SH-SY5Y (cell line): ENCODE measurements around the gene DVL1.

Experiments used
- GATA2 ChIP-seq: IDR thresholded peaks from 2 replicates; pipeline ENCODE4 v1.6.1; 2011; ENCODE audit warnings: mild to moderate bottlenecking, low read depth, low read length
- GATA3 ChIP-seq: IDR thresholded peaks from 2 replicates; pipeline ENCODE4 v1.6.1; 2011; ENCODE audit warnings: low read depth, mild to moderate bottlenecking, low read length, moderate library complexity

- TF ChIP-seq GATA2 (no peak), GATA3 (no peak)
These were observed 11.4 kb downstream of the DVL1 start for GRCh38 chr1:1337793-1338147.
